SH-SY5Y (cell line): ENCODE results near the gene BMP5.

Source experiments
- GATA2 ChIP-seq: IDR thresholded peaks from 2 replicates; pipeline ENCODE4 v1.6.1; 2011; ENCODE audit warnings: mild to moderate bottlenecking, low read depth, low read length
- GATA3 ChIP-seq: IDR thresholded peaks from 2 replicates; pipeline ENCODE4 v1.6.1; 2011; ENCODE audit warnings: low read depth, mild to moderate bottlenecking, low read length, moderate library complexity

- TF ChIP-seq GATA2 = no peak
- TF ChIP-seq GATA3 = no peak
These were observed 64.3 kb downstream of the BMP5 start for GRCh38 chr6:55811074-55811473.
